Gastrocnemius medialis (tissue), 4 donors: ENCODE data around the gene OSTF1.

ENCODE experiments used
- POLR2A ChIP-seq, 2 donors: fragments of 450-650 bp; IDR thresholded peaks; one replicate each; pipeline ENCODE4 v1.6.1; 2017; ENCODE audit warnings: antibody characterized with exemption in 2 of 2, mild to moderate bottlenecking in 2 of 2, moderate library complexity in 2 of 2
- TF ChIP-seq, protein P1 (sequence below), 5 experiments: fragments of 450-650 bp in 3 of 5; fragments of 200-600 bp in 2 of 5; sonication (generic) in 2 of 5; IDR thresholded peaks in 4 of 5; conservative IDR thresholded peaks in 1 of 5; 1 replicate in 4 of 5; 2 replicates in 1 of 5; pipeline ENCODE4 v1.5.1; 2016 to 2019; ENCODE audit warnings: antibody characterized with exemption in 5 of 5, mild to moderate bottlenecking in 3 of 5, moderate library complexity in 3 of 5

DNA sequence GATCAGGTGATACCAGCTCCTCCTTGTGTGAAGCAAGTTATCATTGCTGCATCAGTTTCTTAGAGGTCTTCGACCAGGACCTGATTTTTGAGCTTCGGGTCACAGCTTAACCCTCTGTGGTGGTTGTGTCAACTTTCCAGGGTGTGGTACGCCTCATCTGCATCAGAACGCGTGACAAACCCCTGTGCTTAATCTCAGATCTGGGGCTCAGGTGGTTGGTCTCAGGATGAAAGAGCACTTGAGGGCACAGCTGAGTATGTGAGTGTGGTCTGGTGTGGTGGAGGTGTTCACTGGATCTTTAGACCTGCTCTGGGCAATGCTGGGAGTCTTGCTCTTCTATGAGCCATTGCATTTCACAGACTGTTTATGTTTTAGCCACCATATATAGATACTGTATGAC is 64.1 kb downstream of the OSTF1 start:
- no peak for TF ChIP-seq POLR2A (IDR thresholded peaks at IDR 0.05)
- TF ChIP-seq, protein P1, sequence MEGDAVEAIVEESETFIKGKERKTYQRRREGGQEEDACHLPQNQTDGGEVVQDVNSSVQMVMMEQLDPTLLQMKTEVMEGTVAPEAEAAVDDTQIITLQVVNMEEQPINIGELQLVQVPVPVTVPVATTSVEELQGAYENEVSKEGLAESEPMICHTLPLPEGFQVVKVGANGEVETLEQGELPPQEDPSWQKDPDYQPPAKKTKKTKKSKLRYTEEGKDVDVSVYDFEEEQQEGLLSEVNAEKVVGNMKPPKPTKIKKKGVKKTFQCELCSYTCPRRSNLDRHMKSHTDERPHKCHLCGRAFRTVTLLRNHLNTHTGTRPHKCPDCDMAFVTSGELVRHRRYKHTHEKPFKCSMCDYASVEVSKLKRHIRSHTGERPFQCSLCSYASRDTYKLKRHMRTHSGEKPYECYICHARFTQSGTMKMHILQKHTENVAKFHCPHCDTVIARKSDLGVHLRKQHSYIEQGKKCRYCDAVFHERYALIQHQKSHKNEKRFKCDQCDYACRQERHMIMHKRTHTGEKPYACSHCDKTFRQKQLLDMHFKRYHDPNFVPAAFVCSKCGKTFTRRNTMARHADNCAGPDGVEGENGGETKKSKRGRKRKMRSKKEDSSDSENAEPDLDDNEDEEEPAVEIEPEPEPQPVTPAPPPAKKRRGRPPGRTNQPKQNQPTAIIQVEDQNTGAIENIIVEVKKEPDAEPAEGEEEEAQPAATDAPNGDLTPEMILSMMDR (IDR thresholded peaks at IDR 0.05 in 4 of 5, conservative IDR thresholded peaks at IDR 0.05 in 1 of 5) = no peak
